ENCODE data around the gene GRIK4. TPM values are rescaled to one million over a fixed set of nuclear protein-coding genes. Genes with fewer than 3 reads are reported as not detected.

GRIK4 gene
- total RNA-seq, 1 donor from 2014 or later = 0.36 TPM

DNA sequence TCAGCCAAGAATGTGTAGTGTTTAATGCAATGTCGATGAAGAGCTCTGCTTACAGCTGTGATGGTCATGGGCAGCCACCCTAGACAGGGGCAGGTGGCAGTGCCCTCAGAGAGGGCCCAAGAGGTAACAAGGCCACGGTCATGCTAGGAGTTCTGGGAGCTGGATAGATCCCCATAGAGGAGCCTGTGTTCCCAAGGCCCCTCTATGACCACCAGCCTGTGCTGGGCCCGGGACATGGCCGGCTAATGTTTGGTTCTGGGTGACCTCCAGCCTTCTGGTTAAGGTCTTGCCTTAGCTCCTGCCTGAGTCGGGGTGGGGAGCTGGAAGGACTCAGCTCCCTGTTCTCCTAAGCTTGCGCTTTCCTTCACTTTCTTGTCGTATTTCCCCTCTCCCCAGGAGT lies 65.1 kb downstream of the GRIK4 start:
- H3K79me2 ChIP-seq (ENCODE audit: low read depth) = no peaks in the 10 kb centered on the region
- H3K9ac ChIP-seq = no peak overlapping the region
- Mint-ChIP-seq H3K36me3 (peaks cover 1% of the 10 kb centered on the region), H3K9me3 (peaks cover 2% of the 10 kb centered on the region), H3K4me1 (no peaks in the 10 kb centered on the region), H3K4me3 (no peak overlapping the region), H3K27me3 (ENCODE audit: insufficient read depth, low read depth) (peaks cover 20% of the 10 kb centered on the region), H3K27ac (no peak overlapping the region)
- no peaks in the 10 kb centered on the region for H3F3A ChIP-seq (ENCODE audit: low read depth)
- no peaks in the 10 kb centered on the region for H3K9me3 ChIP-seq (ENCODE audit: low read depth)
- no peaks in the 10 kb centered on the region for H3K4me1 ChIP-seq
- no peak for DNase-seq (ENCODE audit: low spot score)
- H3K4me2 ChIP-seq = no peak overlapping the region
- no peak for TF ChIP-seq EZH2phosphoT487 (IDR thresholded peaks at IDR 0.05)
- TF ChIP-seq EZH2 (IDR thresholded peaks at IDR 0.05) = no peak
- TF ChIP-seq CTCF (IDR thresholded peaks at IDR 0.05) = no peak
- no peak overlapping the region for H3K27ac ChIP-seq
- no peak overlapping the region for H3K4me3 ChIP-seq
- H3K36me3 ChIP-seq = no peaks in the 10 kb centered on the region
- H4K20me1 ChIP-seq (ENCODE audit: low read depth) = no peaks in the 10 kb centered on the region
- peaks cover 5% of the 10 kb centered on the region for H3K27me3 ChIP-seq
- no peak overlapping the region for H2AFZ ChIP-seq (replicated peaks)

- no peak for DNase-seq (ENCODE audit: low spot score)
- no peaks in the 10 kb centered on the region for H3K79me2 ChIP-seq (ENCODE audit: low read depth)
- H3K4me1 ChIP-seq = no peaks in the 10 kb centered on the region
- no peak overlapping the region for H3K27ac ChIP-seq
- Mint-ChIP-seq H3K36me3 (peaks cover 1% of the 10 kb centered on the region), H3K9me3 (no peaks in the 10 kb centered on the region), H3K27ac (peak overlapping the region; percentile 48), H3K27me3 (ENCODE audit: insufficient read depth, low read depth) (peaks cover 19% of the 10 kb centered on the region), H3K4me3 (no peak overlapping the region), H3K4me1 (no peaks in the 10 kb centered on the region)
- no peaks in the 10 kb centered on the region for H4K20me1 ChIP-seq (ENCODE audit: low read depth)
- no peak for TF ChIP-seq CTCF (IDR thresholded peaks at IDR 0.05)
- TF ChIP-seq EZH2phosphoT487 (IDR thresholded peaks at IDR 0.05) = no peak
- no peak for TF ChIP-seq EZH2 (IDR thresholded peaks at IDR 0.05)
- H3K9me3 ChIP-seq (ENCODE audit: low read depth) = no peaks in the 10 kb centered on the region
- H3K9ac ChIP-seq = no peak overlapping the region
- H3K4me3 ChIP-seq = no peak overlapping the region
- no peaks in the 10 kb centered on the region for H3K36me3 ChIP-seq
- no peak overlapping the region for H2AFZ ChIP-seq (replicated peaks)
- H3F3A ChIP-seq (ENCODE audit: low read depth) = no peaks in the 10 kb centered on the region
- peaks cover 5% of the 10 kb centered on the region for H3K27me3 ChIP-seq
- no peak overlapping the region for H3K4me2 ChIP-seq
Measured at GRCh38 chr11:120577041-120577440, 65.5 kb downstream of the GRIK4 start.

DNA sequence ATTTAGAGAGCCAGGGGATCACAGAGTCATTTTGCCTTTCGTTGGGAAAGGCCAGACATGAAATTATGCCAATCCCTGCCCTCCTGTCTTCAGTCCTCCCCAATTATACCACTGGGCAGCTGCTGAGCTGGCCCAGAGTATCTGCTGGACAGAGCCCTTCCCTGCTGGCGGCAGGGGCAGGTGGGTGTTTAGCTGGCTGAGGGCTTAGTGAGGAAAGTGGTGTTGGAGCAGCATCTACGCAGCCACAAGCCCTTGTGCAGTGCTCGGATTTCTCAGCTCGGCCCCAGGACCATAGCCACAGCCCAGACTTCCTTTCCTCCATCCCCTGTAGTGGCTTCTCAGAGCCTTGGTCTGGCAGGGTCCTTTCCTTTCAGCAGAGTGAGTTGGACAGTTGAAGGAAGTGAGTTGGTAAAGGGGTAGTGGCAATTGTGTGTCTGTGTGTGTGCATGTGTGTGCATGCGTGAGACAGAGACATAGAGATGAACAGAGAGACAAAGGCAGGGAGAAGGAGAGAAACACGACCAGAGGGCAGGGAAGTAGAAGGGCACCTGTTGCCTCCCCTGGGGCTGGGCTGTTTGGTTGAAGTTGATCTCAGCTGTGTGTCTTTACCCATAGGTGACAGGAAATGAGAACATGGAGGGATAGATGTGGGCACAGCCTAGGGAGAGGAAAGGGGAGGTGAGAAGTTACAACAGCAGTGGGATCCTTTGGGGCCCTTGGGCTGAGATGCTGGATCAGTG lies 66.2 kb downstream of the GRIK4 start:
- no peaks in the 10 kb centered on the region for H4K20me1 ChIP-seq (ENCODE audit: low read depth)
- no peaks in the 10 kb centered on the region for H3K9me3 ChIP-seq (ENCODE audit: low read depth)
- H3K27me3 Mint-ChIP-seq (ENCODE audit: insufficient read depth, low read depth) = peaks cover 18% of the 10 kb centered on the region
- no peaks in the 10 kb centered on the region for H3K27me3 ChIP-seq
- H3F3A ChIP-seq (ENCODE audit: low read depth) = no peaks in the 10 kb centered on the region
- H3K4me3 ChIP-seq = no peak overlapping the region
- H3K79me2 ChIP-seq (ENCODE audit: low read depth) = no peaks in the 10 kb centered on the region
- H3K27ac ChIP-seq = no peak overlapping the region
- H3K4me2 ChIP-seq = no peak overlapping the region
- H3K36me3 ChIP-seq = no peaks in the 10 kb centered on the region
- no peaks in the 10 kb centered on the region for H3K4me1 Mint-ChIP-seq
- H2AFZ ChIP-seq (replicated peaks) = no peak overlapping the region
- TF ChIP-seq EZH2 (IDR thresholded peaks at IDR 0.05) (no peak), EZH2phosphoT487 (IDR thresholded peaks at IDR 0.05) (no peak), CTCF (IDR thresholded peaks at IDR 0.05) (no peak)
- DNase-seq (ENCODE audit: low spot score) = no peak
- no peak overlapping the region for H3K27ac Mint-ChIP-seq
- no peaks in the 10 kb centered on the region for H3K9me3 Mint-ChIP-seq
- H3K4me1 ChIP-seq = no peaks in the 10 kb centered on the region
- H3K4me3 Mint-ChIP-seq = no peak overlapping the region
- H3K9ac ChIP-seq = no peak overlapping the region
- H3K36me3 Mint-ChIP-seq = peaks cover 1% of the 10 kb centered on the region
